Activated naive CD4-positive, alpha-beta T cell treated with anti-CD3 and anti-CD28 coated beads, Interleukin-2, amount 50 U/mL, for 24 hours (primary cell): ENCODE data around the gene SLC22A7.

Experiments used
- H3K27ac Mint-ChIP-seq: one replicate; pipeline ENCODE4 v1.8.0; 2021; ENCODE audit warnings: mild to moderate bottlenecking, mixed read lengths
- H3K27me3 Mint-ChIP-seq: one replicate; pipeline ENCODE4 v1.8.0; 2021; ENCODE audit warnings: mixed read lengths
- H3K36me3 Mint-ChIP-seq: one replicate; pipeline ENCODE4 v1.8.0; 2021; ENCODE audit warnings: mixed read lengths
- H3K4me1 Mint-ChIP-seq: one replicate; pipeline ENCODE4 v1.8.0; 2021; ENCODE audit warnings: mixed read lengths
- H3K4me3 Mint-ChIP-seq: one replicate; pipeline ENCODE4 v1.8.0; 2021; ENCODE audit warnings: mild to moderate bottlenecking, mixed read lengths
- H3K9me3 Mint-ChIP-seq: one replicate; pipeline ENCODE4 v1.8.0; 2021; ENCODE audit warnings: mixed read lengths

SLC22A7 gene

DNA sequence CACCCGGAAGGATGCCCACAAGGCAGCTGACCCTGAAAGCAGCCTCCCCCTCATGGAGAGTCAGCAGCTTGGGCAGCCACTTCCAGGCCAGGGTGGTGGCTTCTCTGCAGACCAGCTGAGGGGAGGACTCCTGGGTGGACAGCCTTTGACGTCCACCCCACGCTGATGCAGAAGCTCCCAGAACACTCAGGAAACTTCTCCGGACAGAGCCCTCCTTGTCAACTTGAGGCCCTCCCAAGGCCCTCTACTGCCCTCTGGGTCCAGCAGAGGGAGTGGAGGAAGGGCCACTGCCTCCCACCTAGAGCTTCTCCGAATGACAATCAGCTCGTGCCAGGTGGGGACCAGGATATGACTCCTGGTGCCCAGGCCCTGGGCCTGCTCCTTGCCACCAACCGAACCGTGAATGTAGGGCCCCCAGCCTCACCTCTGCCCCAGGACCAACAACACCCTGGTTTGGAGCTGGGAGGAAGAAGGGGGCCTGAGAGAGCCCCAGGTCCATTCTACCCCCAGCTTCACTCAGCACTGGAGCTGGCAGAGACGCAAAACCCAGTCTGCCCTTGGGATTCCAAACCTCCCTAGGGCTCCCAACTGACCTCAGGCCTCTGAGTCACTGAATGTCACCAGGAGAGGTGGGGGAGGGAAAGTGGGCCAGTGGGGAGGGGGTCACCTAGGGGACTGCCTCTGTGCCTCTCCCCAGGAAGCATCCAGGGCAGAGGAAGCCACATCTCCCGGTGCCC is 10.9 kb upstream of the SLC22A7 start:
- Mint-ChIP-seq H3K36me3 (no peaks in the 10 kb centered on the region), H3K4me3 (no peak overlapping the region), H3K9me3 (no peaks in the 10 kb centered on the region), H3K4me1 (no peaks in the 10 kb centered on the region), H3K27ac (no peak overlapping the region), H3K27me3 (peaks cover 8% of the 10 kb centered on the region)

DNA sequence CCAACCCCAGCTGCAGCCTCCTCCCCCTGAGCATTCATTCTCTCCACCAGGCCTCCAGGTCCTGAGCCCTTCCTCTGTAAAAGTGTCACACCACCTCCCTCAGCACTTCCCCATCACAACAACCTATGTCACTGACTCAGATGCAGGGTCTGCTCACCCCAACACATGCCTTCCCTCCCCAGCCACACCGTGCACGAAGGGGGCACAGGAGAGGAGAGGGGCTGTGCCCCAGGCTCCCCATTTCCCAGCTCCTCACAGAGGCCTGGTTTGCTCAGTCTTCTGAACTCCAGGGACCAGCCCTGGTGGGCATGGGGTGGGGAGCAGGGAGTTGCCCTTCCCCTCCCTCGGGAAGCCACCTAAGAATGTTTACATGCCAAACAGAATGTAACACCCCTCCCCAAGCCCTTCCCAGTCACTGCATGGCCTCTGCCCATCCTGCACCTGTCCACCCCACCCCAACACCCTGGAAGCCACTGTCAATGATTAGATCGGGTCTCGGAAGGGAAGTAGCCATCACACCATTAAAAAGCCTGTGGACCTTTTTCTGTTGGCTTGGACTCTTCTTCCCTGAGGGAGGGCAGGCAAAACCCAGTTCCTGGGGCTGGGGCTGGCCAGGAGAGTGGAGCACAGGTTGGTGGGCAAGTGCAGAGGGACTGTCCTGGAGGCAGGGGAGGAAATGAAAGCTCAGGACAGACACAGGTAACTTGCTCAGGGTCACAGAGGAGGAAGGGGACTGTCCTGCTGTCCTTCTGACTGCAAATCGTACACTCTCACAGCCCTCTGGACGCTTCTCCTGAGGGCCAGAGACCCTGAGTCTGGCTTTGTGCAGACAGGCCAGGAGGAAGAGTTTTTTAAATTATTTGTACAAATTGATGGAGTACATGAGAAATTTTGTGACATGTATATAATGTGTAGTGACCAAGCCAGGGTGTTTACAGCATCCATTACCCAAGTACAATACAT is 10.1 kb upstream of the SLC22A7 start:
- Mint-ChIP-seq H3K4me3 (no peak overlapping the region), H3K36me3 (no peaks in the 10 kb centered on the region), H3K4me1 (no peaks in the 10 kb centered on the region), H3K9me3 (no peaks in the 10 kb centered on the region), H3K27me3 (peaks cover 8% of the 10 kb centered on the region), H3K27ac (no peak overlapping the region)

DNA sequence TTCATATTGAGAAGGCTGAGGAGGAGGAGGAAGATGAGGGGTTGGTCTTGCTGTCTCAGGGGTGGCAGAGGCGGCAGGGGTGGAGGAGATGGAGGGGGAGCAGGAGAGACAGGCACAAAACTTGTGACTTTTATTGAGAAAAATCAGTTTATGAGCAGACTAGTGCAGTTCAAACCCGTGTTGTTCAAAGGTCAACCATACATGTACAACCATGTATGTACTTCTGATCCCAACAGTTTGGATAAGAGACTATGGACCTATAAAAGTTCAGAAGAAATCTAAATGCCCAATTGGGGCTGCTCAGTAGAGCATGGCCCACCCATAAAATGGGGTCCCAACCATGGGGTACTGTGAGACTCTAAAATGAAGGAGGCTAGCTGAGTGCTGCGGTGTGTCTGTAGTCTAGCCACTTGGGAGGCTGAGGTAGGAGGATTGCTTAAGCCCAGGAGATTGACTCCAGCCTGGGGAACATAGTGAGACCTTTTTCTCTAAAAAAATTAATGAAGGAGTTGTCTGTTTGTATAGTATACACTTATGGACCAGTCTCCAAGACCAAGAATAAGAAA is 7.6 kb upstream of the SLC22A7 start:
- Mint-ChIP-seq H3K4me3 (no peak overlapping the region), H3K4me1 (no peaks in the 10 kb centered on the region), H3K27ac (no peak overlapping the region), H3K9me3 (no peaks in the 10 kb centered on the region), H3K27me3 (peaks cover 8% of the 10 kb centered on the region), H3K36me3 (no peaks in the 10 kb centered on the region)

DNA sequence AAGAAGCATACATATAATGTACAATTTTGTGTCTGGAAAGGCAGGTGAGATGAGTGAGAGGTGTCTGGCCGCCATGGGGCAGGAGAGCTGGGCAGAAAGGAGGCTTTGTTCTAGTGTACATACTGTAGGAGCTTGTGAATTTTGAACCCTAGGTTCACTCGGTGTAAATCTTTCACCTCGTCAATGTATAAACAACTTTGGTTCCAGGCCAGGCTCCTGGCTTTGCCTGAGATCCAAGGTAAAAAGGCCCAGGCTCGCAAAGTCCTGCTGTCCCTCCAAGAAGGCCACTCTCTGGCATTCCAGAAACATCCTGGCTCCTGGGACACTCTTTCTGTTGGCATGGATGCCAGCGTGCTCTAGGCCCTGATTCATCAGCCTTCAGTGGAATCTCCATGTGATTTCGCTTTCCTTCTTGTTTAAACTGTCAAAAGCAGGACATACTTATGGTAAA is 7.1 kb upstream of the SLC22A7 start:
- Mint-ChIP-seq H3K4me3 (no peak overlapping the region), H3K27ac (no peak overlapping the region), H3K9me3 (no peaks in the 10 kb centered on the region), H3K27me3 (peaks cover 2% of the 10 kb centered on the region), H3K36me3 (no peaks in the 10 kb centered on the region), H3K4me1 (no peaks in the 10 kb centered on the region)

DNA sequence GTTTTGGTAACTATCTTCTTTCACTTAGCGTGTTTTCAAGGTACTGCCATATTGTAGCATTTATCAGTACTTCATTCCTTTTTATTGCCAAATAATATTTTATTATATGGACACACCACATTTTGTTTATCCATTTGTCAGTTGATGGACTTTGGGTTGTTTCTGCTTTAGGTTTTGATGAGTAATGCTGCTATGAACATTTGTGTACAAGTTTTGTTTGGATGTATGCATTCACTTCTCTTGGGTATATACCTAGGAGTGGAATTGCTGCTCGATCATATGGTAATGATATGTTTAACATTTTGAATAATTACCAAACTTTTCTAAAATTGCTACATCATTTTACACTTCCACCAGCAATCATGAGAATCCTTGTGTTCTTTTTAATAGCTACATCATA is 6.4 kb upstream of the SLC22A7 start:
- no peak overlapping the region for H3K4me3 Mint-ChIP-seq
- H3K4me1 Mint-ChIP-seq, result no peaks in the 10 kb centered on the region
- no peaks in the 10 kb centered on the region for H3K36me3 Mint-ChIP-seq
- peaks cover 1% of the 10 kb centered on the region for H3K27me3 Mint-ChIP-seq
- H3K9me3 Mint-ChIP-seq, result no peaks in the 10 kb centered on the region
- no peak overlapping the region for H3K27ac Mint-ChIP-seq

DNA sequence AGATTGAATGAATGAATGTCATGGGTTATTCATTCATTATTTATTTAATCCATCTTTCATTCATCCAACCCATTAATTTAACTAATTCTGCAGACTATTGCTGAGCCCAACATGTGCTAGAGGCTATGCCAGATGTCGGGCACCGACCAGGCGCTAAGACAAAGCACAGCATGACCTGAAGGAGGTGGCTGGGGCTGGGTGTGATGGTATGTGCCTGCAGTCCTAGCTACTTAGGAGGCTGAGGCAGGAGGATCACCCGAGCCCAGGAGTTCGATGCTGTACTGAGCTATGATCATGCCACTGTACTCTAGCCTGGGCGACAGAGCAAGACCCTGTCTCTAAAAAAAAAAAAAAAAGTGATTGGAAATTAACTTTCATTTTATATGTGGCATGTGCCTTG is 5.7 kb upstream of the SLC22A7 start:
- no peaks in the 10 kb centered on the region for H3K4me1 Mint-ChIP-seq
- H3K9me3 Mint-ChIP-seq, result no peaks in the 10 kb centered on the region
- no peak overlapping the region for H3K4me3 Mint-ChIP-seq
- H3K36me3 Mint-ChIP-seq, result no peaks in the 10 kb centered on the region
- H3K27me3 Mint-ChIP-seq, result no peaks in the 10 kb centered on the region
- no peak overlapping the region for H3K27ac Mint-ChIP-seq

DNA sequence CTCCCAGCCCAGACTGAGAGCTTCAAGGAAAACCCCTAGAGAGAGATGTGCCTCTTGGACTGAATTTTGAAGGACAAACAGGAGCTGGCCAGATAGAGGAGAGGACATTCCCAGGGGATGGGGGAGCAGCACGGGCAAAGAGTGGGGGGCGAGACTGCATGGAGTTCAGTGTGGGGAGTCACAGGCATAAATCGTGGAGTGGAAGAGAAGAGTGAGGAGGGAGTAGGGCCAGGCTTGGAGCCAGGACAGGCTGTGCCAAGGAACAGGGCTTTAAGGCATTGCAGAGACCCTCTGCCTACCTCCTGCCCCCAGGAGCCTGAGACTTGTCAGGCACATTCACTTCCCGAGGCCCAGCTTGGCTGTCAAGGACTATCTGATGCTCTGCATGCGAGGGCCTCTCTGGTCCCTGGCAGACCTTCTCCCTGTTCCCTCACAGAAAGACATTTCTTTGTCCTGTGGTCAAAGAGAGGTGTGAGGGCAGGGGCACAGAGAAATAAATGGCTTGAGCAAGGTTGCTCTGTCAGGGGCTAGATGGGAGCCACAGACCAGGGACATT is 5.2 kb upstream of the SLC22A7 start:
- Mint-ChIP-seq H3K4me3 (no peak overlapping the region), H3K27ac (no peak overlapping the region), H3K9me3 (no peaks in the 10 kb centered on the region), H3K4me1 (no peaks in the 10 kb centered on the region), H3K36me3 (no peaks in the 10 kb centered on the region), H3K27me3 (no peaks in the 10 kb centered on the region)

DNA sequence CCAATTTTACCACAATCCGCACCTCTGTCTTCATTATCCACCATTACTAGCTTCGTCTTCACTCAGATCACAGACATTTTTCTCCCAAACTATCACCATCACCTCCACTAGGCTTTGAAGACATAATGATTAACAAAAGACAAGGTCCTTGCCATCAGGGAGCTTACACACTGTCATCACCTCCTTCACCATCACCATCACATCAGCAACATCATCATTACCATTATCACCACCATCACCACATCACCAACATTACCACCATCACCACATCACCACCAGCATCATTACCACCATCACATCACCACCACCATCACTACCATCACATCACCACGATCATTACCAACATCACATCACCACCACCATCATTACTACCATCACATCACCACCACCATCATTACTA is 4.4 kb upstream of the SLC22A7 start:
- Mint-ChIP-seq H3K4me3 (no peak overlapping the region), H3K4me1 (no peaks in the 10 kb centered on the region), H3K27ac (no peak overlapping the region), H3K9me3 (no peaks in the 10 kb centered on the region), H3K27me3 (no peaks in the 10 kb centered on the region), H3K36me3 (no peaks in the 10 kb centered on the region)

DNA sequence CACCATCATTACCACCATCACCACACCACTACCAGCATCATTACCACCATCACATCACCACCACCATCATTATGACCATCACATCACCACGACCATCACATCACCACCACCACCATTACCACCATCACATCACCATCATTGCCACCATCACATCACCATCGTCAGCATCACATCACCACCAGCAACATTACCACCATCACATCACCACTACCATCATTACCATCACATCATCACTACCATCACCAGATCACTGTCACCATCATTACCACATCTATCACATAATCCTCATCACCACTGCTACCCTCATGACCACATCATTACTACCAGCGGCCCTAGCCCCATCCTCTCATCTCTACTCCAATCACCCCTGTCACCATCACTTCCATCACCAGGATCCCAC is 3.5 kb upstream of the SLC22A7 start:
- H3K36me3 Mint-ChIP-seq, result no peaks in the 10 kb centered on the region
- H3K4me3 Mint-ChIP-seq, result no peak overlapping the region
- no peaks in the 10 kb centered on the region for H3K27me3 Mint-ChIP-seq
- no peaks in the 10 kb centered on the region for H3K9me3 Mint-ChIP-seq
- no peak overlapping the region for H3K27ac Mint-ChIP-seq
- no peaks in the 10 kb centered on the region for H3K4me1 Mint-ChIP-seq

DNA sequence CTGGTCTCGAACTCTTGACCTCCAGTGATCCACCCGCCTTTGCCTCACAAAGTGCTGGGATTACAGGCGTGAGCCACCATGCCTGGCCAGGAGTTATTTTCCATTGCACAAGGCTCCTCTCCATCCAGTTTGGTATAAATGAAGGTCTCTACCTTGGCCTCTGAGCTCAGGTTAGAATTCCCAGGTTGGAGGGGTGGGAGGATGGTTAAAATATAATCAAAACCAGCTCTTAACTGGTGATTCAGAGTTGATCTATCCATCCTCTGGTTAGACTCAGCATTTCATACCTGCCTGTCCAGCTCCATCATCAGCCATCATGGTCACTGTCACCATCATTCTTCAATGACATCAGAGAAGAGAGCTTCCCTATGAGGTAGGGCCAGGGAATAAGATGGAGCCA is 2.6 kb upstream of the SLC22A7 start:
- Mint-ChIP-seq H3K27me3 (peaks cover 2% of the 10 kb centered on the region), H3K4me1 (no peaks in the 10 kb centered on the region)

DNA sequence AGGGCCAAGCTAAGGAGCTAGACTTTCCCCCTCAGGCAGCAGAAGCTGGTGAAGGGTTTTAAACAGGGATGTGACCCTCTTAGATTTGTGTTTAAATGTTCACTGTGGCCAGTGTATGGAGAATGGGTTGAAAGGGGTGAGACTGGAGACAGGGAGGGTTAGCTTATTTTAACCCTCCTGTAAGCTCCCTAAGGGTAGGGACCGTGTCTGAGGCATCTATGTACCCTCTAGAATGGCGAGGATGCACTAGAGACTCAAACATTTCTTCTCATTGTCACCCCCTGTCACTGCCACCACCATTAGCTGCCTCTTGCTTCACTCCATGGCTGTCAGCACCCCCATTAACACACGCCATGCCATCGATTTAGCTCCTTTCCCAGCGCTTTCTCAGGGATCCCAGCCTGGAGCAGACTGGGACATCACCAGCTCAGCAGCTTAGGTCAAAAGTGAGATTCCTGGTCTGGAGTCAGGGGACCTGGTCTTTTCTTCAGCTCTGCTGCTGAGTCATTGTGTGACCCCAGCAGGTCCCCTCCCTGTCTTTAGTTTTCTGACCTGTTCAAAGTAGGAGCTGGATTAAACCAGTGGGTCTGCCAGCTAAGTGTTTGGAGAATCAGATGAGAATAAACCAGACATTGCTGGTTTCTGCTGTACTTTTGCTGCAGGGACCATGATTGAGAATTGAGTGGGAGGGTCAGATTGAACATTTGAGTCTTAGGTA is 1.1 kb upstream of the SLC22A7 start:
- Mint-ChIP-seq H3K4me3 (no peak overlapping the region), H3K4me1 (no peaks in the 10 kb centered on the region), H3K9me3 (no peaks in the 10 kb centered on the region), H3K36me3 (no peaks in the 10 kb centered on the region), H3K27ac (no peak overlapping the region), H3K27me3 (peaks cover 2% of the 10 kb centered on the region)

More for the DNA sequence above, 2.6 kb upstream of the SLC22A7 start:
- Mint-ChIP-seq H3K9me3 (no peaks in the 10 kb centered on the region), H3K4me3 (no peak overlapping the region), H3K36me3 (no peaks in the 10 kb centered on the region), H3K27ac (no peak overlapping the region)

DNA sequence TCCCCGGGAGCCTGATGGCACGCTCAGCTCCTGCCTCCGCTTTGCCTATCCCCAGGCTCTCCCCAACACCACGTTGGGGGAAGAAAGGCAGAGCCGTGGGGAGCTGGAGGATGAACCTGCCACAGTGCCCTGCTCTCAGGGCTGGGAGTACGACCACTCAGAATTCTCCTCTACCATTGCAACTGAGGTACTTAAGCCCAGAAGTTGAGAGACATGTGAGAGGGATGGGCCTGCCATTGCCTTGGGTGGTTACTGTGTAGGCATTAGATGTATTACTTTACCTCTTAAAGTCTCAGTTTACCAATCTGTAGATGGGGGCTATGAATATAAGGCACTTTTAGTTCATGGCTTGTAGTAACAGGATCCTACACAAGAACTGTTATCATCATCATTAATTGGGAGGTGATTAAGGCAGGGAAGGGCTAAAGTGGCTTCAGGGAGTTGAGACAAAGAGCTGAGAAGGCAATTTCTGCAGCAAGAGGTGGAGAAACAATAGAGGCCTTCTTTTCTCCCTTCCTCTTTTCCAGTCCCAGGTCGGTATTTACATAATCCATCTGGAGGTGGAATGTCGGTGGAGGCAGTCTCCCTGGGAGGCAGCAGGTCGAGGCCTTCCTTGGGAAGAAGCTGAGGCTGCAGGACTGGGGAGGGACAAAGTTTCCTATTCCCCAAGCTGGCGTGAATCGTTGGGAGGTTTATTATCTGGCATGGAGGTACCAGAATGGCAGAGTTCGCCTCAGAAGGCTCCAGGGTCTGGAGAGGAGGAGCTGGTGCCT is 691 bp downstream of the SLC22A7 start:
- H3K4me3 Mint-ChIP-seq, result no peak overlapping the region
- H3K4me1 Mint-ChIP-seq, result no peaks in the 10 kb centered on the region
- no peaks in the 10 kb centered on the region for H3K9me3 Mint-ChIP-seq
- H3K36me3 Mint-ChIP-seq, result no peaks in the 10 kb centered on the region
- no peak overlapping the region for H3K27ac Mint-ChIP-seq
- H3K27me3 Mint-ChIP-seq, result peaks cover 2% of the 10 kb centered on the region

DNA sequence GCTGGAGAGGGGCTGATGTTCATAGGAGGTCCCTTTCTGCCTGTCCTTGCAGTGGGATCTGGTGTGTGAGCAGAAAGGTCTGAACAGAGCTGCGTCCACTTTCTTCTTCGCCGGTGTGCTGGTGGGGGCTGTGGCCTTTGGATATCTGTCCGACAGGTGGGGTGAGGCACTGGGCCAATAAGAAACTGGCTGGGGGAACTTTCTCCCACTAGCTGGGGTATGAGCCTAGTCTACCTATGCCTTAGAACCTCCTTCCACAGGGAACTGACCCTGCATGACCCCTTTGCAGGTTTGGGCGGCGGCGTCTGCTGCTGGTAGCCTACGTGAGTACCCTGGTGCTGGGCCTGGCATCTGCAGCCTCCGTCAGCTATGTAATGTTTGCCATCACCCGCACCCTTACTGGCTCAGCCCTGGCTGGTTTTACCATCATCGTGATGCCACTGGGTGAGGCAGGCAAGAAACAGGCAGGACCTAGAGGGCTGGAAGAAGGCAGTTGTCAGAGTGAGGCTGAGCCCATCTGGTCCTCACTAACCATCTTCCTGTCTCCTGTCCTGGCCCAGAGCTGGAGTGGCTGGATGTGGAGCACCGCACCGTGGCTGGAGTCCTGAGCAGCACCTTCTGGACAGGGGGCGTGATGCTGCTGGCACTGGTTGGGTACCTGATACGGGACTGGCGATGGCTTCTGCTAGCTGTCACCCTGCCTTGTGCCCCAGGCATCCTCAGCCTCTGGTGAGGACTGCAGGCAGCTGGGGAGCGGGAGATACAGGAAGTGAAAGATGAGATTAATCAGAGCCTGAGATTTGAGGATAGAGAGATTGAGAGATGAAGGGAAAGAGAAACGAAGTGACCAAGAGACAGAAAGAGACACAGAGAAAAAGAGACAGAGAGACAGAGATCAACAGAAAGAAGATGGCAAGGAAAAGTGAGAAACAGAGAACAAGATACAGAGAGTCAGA is 1.6 kb downstream of the SLC22A7 start:
- H3K4me1 Mint-ChIP-seq, result no peaks in the 10 kb centered on the region
- no peak overlapping the region for H3K27ac Mint-ChIP-seq
- no peaks in the 10 kb centered on the region for H3K36me3 Mint-ChIP-seq
- H3K4me3 Mint-ChIP-seq, result no peak overlapping the region
- peaks cover 2% of the 10 kb centered on the region for H3K27me3 Mint-ChIP-seq
- H3K9me3 Mint-ChIP-seq, result no peaks in the 10 kb centered on the region
